ENCODE results near the gene STX18.
"Not testable (repeated sequence)": the region's sequence is repeated elsewhere in the genome, so short reads cannot be mapped to it uniquely, and the experiment has no call there.

STX18 gene

GRCh38 chr4:4541661-4542570 is at the start of gene STX18:
Gene STX18 (minus strand): TSS chr4:4542048. CDS start chr4:4541964, 84 bp downstream.
- DNase-seq: peak; percentile 90 to 92

GRCh38 chr4:4591071-4591470 is 49.2 kb upstream of the STX18 start:
- no peak for DNase-seq

- no peak for DNase-seq
These were observed 48.7 kb upstream of the STX18 start for GRCh38 chr4:4590546-4590945.

GRCh38 chr4:4585012-4585670 is 43.3 kb upstream of the STX18 start:
- DNase-seq: no peak

- DNase-seq: no peak
These were observed 41.8 kb upstream of the STX18 start for GRCh38 chr4:4583606-4584005.

GRCh38 chr4:4582653-4583052 is 40.8 kb upstream of the STX18 start:
- no peak for DNase-seq

GRCh38 chr4:4580494-4580893 is 38.6 kb upstream of the STX18 start:
- DNase-seq: no peak

GRCh38 chr4:4578981-4579380 is 37.1 kb upstream of the STX18 start:
- DNase-seq: no peak

GRCh38 chr4:4577359-4577875 is 35.6 kb upstream of the STX18 start:
- DNase-seq: no peak

GRCh38 chr4:4575284-4576211 is 33.7 kb upstream of the STX18 start:
- DNase-seq: peak; percentile 57 to 67

GRCh38 chr4:4574792-4575191 is 32.9 kb upstream of the STX18 start:
- no peak for DNase-seq

- DNase-seq: no peak
These were observed 32.2 kb upstream of the STX18 start for GRCh38 chr4:4574052-4574451.

GRCh38 chr4:4572821-4573220 is 31.0 kb upstream of the STX18 start:
- no peak for DNase-seq

GRCh38 chr4:4569861-4570260 is 28.0 kb upstream of the STX18 start:
- DNase-seq: not testable (repeated sequence)

GRCh38 chr4:4568806-4569427 is 27.1 kb upstream of the STX18 start:
- no peak for DNase-seq

GRCh38 chr4:4566359-4566758 is 24.5 kb upstream of the STX18 start:
- not testable (repeated sequence) for DNase-seq

- no peak for DNase-seq
These were observed 22.7 kb upstream of the STX18 start for GRCh38 chr4:4564522-4564921.

GRCh38 chr4:4560642-4561041 is 18.8 kb upstream of the STX18 start:
- DNase-seq: no peak

GRCh38 chr4:4560136-4560535 is 18.3 kb upstream of the STX18 start:
- no peak for DNase-seq

GRCh38 chr4:4559596-4559995 is 17.7 kb upstream of the STX18 start:
- no peak for DNase-seq

- DNase-seq: no peak
These were observed 17.0 kb upstream of the STX18 start for GRCh38 chr4:4558881-4559280.

- DNase-seq: no peak
These were observed 14.1 kb upstream of the STX18 start for GRCh38 chr4:4555916-4556315.
